Cardiac fibroblast (primary cell): Measurements from ENCODE around the gene TPGS1.

Experiments
- DNase-seq, 2 donors: peaks; one replicate each; pipeline versions ENCODE4 v3.0.0 to v3.0.0-alpha.2; 2010; ENCODE audit warnings: low read depth in 2 of 2
- H3K4me3 ChIP-seq, 2 donors: replicated peaks in 1 of 2; 1 replicate in 1 of 2; 2 replicates in 1 of 2; pipeline ENCODE4 v1.5.1; 2011; ENCODE audit warnings: low read depth in 2 of 2, low read length in 2 of 2, mild to moderate bottlenecking in 2 of 2, moderate library complexity in 1 of 2
- TF ChIP-seq, protein P1 (sequence below): IDR thresholded peaks from one replicate; pipeline ENCODE4 v1.5.1; 2011; ENCODE audit warnings: low read depth, mild to moderate bottlenecking, low read length, inconsistent platforms

Gene TPGS1

DNA sequence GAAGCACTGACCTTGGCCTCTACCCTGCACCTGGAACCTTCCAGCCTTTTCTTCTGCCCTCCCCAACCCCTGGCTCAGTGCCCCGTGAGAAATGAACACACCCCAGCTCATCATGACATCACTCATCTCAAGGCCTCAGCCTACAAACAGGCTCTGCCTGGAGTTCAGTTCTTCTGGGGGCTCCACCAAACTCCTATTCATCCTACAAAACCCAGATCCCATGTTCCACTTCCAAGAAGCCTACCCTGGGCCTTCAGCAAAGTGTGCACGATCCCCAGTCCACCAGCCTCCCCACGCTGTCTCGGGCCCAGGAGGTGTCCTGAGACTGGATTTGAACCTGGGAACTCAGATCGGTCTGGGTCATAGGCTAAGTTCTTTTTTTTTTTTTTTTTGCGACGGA lies 37.5 kb upstream of the TPGS1 start:
- no peak overlapping the region for H3K4me3 ChIP-seq
- TF ChIP-seq, protein P1, sequence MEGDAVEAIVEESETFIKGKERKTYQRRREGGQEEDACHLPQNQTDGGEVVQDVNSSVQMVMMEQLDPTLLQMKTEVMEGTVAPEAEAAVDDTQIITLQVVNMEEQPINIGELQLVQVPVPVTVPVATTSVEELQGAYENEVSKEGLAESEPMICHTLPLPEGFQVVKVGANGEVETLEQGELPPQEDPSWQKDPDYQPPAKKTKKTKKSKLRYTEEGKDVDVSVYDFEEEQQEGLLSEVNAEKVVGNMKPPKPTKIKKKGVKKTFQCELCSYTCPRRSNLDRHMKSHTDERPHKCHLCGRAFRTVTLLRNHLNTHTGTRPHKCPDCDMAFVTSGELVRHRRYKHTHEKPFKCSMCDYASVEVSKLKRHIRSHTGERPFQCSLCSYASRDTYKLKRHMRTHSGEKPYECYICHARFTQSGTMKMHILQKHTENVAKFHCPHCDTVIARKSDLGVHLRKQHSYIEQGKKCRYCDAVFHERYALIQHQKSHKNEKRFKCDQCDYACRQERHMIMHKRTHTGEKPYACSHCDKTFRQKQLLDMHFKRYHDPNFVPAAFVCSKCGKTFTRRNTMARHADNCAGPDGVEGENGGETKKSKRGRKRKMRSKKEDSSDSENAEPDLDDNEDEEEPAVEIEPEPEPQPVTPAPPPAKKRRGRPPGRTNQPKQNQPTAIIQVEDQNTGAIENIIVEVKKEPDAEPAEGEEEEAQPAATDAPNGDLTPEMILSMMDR, result no peak

DNA sequence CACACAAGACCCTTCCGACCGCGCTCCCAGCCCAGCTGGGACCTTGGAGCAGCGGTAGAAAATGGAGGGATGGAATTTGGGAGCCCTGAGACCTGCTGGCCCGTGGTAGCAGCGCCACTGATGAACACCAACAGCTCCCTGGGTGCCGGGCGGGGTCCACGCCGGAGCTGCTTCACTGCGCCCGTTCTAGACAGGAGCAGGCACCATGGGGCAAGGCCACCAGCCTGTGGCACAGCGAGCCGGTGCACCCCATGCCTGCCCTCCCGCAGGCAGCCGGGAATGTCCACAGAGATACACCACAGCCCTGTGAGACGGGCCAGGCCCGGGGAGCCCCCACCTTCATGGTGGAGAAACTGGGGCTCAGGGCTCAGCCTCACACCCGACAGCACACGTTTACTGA lies 36.6 kb upstream of the TPGS1 start:
- no peak for DNase-seq
- H3K4me3 ChIP-seq, result no peak overlapping the region
- TF ChIP-seq, protein P1, result no peak

More for the DNA sequence above, 37.5 kb upstream of the TPGS1 start:
- no peak for DNase-seq

DNA sequence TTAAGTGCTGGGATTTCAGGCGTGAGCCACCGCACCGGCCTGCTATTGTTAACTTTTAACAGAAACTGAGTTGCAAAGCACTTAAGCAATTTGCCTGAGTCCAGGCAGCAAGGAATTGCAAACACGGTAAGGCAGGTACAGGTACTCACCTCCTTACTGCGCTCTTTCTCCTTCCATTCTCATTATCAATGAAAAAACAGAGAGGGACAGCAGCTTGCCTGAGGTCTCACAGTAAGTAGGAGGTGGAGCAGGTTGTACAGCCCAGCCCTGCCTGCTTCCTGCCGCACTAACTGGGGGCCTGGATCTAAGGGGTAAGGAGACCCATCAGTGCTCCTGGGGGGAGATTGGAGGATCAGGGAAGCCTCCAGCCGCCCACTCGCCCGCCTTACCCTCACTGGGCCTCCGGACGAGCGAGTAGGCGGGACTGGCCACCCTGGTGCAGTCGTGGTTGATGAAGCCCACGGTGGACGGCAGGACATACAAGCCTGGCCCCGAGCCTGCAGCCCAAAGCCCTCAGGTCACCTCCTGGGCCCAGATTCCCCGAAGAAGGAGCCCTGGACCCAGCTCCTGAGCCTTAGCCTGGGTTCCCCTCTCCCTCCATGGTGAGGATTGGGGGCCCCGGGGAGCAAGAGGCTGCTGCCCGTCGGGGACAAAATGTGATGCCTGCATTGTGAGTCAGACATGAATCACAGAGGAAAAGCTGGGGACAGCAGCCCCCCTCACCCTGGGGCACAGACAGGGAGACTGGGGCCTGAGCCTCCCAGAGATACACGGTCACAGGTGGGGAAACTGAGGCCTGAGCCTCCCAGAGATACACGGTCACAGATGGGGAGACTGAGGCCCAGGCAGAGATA lies 35.1 kb upstream of the TPGS1 start:
- no peak overlapping the region for H3K4me3 ChIP-seq
- no peak for DNase-seq
- TF ChIP-seq, protein P1, result no peak

DNA sequence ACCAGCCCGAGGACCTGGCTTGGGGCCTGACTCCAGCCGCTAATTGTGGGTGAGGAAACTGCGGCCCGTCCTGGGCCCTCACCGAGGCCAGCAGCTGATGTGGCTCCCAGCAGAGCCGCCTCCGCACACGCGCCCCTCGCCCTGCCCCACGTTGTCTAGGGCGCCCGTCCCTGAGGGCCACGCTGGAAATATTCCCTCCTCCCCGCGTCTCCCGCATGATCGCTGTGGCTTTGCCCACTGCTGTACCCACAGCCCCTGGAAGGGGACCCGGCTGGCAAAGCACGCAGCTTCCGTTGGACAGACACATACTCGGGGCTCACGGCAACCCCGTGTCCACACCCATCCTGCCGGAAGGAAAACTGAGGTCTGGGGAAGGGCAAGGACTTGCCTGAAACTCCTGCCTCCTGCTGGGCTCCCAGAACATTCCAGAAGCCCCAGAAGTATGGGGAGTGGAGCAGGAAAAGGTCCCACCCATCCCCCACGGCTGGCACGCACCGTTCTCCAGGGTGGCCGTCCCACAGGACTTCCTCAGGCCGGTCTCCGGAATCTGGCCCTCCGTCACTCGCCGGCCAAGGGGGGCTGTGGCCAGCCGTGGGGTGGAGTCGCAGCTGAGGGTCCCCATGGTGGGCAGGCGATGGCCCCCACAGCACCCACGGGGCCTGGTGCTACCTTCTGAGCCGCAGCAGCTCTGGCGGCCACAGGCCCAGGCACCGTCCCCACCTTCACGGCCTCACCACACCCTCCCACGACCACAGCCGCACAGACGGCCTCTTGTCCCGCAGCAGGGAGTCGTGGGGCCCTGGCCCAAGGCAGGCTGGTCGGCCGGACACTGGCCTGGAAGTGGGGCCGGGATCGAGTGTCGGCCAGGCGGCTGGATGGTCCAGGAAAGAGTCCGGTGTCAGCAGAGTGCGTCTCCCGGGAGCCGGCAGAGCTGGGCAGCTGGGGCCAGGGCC lies 32.9 kb upstream of the TPGS1 start:
- no peak for DNase-seq
- no peak overlapping the region for H3K4me3 ChIP-seq
- TF ChIP-seq, protein P1, result no peak

DNA sequence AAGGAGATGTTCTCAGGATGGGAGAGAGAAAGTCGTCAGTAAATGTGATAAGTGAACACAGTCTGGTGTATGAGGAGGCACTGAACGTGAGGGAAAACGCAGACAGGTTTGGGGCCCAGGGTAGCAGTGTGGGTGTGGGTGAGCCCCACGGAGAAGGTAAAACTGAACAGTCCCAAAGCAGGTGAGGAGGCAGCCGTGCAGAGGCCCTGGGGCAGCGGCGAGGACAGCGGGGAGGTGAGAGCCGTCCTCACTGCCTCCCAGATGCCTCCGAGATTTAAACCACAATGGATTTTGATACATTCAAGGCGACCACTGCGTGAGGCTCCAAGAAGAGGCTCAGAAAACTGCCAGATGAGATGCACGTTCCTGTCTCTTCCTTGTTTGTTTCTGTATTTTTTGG lies 31.9 kb upstream of the TPGS1 start:
- H3K4me3 ChIP-seq, result no peak overlapping the region
- no peak for DNase-seq
- TF ChIP-seq, protein P1, result no peak

DNA sequence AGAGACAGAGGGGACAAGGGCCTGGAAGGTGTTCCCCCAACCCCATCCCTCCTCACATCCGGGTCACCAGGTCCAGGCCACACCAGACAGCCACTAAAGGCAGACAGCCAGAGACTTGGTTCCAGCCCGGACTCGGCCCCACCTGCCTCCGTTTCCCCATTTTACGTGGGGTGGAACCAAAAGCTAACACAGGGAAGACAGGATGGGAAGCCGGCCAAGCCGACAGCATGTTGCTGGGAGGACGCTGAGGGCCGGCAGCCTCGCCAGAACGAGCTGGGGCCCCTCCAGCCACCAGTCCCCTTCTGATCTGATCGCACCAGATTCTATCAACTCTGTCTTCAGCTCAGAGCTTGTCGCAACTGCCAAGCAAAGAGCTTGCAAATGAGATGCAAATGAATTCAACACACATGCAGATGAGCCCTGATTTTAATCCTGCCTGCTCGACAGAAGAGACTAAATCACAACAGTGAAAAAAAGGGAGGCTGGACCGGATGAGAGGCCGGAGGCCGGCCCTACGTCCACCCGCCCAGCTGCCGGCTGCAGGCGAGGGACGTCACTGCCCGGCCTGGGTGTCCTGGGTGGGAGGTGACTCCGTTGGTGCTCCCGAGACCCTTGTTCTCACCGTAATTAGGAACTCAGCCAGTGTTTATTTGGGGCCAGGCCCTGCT lies 28.9 kb upstream of the TPGS1 start:
- TF ChIP-seq, protein P1, result no peak
- H3K4me3 ChIP-seq, result no peak overlapping the region

More for the DNA sequence above, 28.9 kb upstream of the TPGS1 start:
- no peak for DNase-seq
